Activated CD8-positive, alpha-beta T cell treated with anti-CD3 and anti-CD28 coated beads for 36 hours (primary cell): ENCODE results near the gene STXBP2. TPM values are rescaled to one million over a fixed set of nuclear protein-coding genes. Genes with fewer than 3 reads are reported as not detected.
A peak's percentile ranks its signal among the peaks of the same experiment; 100 is the strongest.

Source experiments
- ATAC-seq: fragments of 200-7000 bp; cut with Tn5 transposase; one replicate; pipeline ENCODE4 v1.10.0; 2021; ENCODE audit warnings: mild to moderate bottlenecking, moderate library complexity
- CTCF ChIA-PET: fragments of 350-600 bp; sonication (Branson Sonifier 250); formaldehyde crosslinking; loops from one replicate; lab custom pipeline; 2021; ENCODE audit warnings: antibody characterized with exemption; lab: Charles Lee
- POLR2A ChIA-PET: fragments of 350-600 bp; sonication (Branson Sonifier 250); formaldehyde crosslinking; loops from one replicate; lab custom pipeline; 2021; ENCODE audit warnings: antibody characterized with exemption; lab: Charles Lee
- DNase-seq: peaks from one replicate; pipeline ENCODE4 v3.0.0-alpha.2; 2020
- H3K27ac Mint-ChIP-seq: one replicate; pipeline ENCODE4 v1.8.0; 2021; ENCODE audit warnings: mild to moderate bottlenecking, mixed read lengths
- H3K27me3 Mint-ChIP-seq: one replicate; pipeline ENCODE4 v1.8.0; 2021; ENCODE audit warnings: mixed read lengths
- H3K36me3 Mint-ChIP-seq: one replicate; pipeline ENCODE4 v1.8.0; 2021; ENCODE audit warnings: low read depth, mixed read lengths
- H3K4me1 Mint-ChIP-seq: one replicate; pipeline ENCODE4 v1.8.0; 2021; ENCODE audit warnings: low read depth, mixed read lengths
- H3K4me3 Mint-ChIP-seq: one replicate; pipeline ENCODE4 v1.8.0; 2021; ENCODE audit warnings: mild to moderate bottlenecking, moderate library complexity, mixed read lengths
- H3K9me3 Mint-ChIP-seq: one replicate; pipeline ENCODE4 v1.8.0; 2021; ENCODE audit warnings: mixed read lengths
- intact Hi-C: fragments of 100-400 bp; cut with micrococcal nuclease; formaldehyde crosslinking; loops from one replicate; pipeline ENCODE4 v1.10.0; 2022
- total RNA-seq, 2 experiments: library from RNA; stranded (reverse); gene quantifications; one replicate each; pipeline ENCODE4 v1.2.3, GENCODE V29; 2021
- TF ChIP-seq, protein P1 (sequence below): fragments of 200-600 bp; IDR thresholded peaks from one replicate; pipeline ENCODE4 v1.8.0; 2022; ENCODE audit warnings: antibody characterized with exemption, mild to moderate bottlenecking

STXBP2 gene
- total RNA-seq, 2 experiments from 2014 or later: 96.4 to 99.2 TPM

DNA sequence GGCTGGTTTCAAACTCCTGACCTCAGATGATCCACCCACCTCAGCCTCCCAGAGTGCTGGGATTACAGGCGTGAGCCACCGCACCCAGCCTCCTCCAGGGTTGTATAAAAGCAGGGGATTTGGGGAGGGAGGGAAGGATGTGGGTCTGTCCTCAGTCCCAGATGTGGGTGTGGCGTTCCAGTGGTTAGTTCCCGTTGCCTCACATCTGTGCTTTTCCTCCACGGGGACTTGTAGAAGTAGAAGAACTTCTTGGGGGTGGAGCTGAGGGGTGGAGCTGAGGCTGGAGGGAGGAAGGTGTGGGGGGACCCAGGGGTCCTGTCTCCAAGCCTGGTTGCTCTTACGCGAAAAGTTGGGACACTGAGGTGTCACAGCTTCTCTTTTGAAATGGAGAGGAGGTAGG, 39.5 kb downstream of the STXBP2 start:
- no peaks in the 10 kb centered on the region for H3K9me3 Mint-ChIP-seq
- H3K27me3 Mint-ChIP-seq: peaks cover 38% of the 10 kb centered on the region
- no peak for DNase-seq
- ATAC-seq: no peak
- intact Hi-C loops: no loop called here
- no peaks in the 10 kb centered on the region for H3K36me3 Mint-ChIP-seq
- TF ChIP-seq, protein P1, sequence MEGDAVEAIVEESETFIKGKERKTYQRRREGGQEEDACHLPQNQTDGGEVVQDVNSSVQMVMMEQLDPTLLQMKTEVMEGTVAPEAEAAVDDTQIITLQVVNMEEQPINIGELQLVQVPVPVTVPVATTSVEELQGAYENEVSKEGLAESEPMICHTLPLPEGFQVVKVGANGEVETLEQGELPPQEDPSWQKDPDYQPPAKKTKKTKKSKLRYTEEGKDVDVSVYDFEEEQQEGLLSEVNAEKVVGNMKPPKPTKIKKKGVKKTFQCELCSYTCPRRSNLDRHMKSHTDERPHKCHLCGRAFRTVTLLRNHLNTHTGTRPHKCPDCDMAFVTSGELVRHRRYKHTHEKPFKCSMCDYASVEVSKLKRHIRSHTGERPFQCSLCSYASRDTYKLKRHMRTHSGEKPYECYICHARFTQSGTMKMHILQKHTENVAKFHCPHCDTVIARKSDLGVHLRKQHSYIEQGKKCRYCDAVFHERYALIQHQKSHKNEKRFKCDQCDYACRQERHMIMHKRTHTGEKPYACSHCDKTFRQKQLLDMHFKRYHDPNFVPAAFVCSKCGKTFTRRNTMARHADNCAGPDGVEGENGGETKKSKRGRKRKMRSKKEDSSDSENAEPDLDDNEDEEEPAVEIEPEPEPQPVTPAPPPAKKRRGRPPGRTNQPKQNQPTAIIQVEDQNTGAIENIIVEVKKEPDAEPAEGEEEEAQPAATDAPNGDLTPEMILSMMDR: no peak
- peaks cover 43% of the 10 kb centered on the region for H3K4me1 Mint-ChIP-seq
- POLR2A ChIA-PET: no interaction called here
- no peak overlapping the region for H3K27ac Mint-ChIP-seq
- CTCF ChIA-PET: interaction anchor here (0.8 to 1.5 kb wide), 2 partner anchors 123 to 309 kb away, joined by 3 read pairs; no protein-coding TSS in a partner anchor
- H3K4me3 Mint-ChIP-seq: no peak overlapping the region

DNA sequence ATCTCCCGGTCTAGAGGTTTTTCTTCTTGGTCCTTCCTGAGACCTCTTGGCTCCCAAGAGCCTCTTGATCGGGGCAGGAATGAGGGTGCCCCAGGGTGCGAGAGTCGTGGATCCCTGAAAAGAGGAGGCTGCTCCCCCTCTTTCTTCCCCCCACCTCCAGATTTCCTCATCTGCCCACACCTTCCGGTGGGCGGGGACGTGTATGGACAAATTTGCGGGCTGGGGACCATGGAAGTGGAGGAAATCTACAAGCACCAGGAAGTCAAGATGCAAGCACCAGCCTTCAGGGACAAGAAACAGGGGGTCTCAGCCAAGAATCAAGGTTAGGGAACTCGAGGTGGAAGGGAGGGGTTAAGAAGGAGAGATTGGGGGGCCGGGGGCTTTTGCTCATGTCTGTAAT, 39.9 kb downstream of the STXBP2 start, which contains the start of gene MCEMP1:
TSS of gene MCEMP1 (plus strand) at position 237 of the 400 bp plus-strand sequence. CDS start at position 268, 31 bp downstream.
- no peak within 1 kb of the TSS for H3K4me3 Mint-ChIP-seq
- no peak within 1 kb of the TSS for H3K27ac Mint-ChIP-seq
- H3K9me3 Mint-ChIP-seq: no peaks in the 10 kb centered on the region
- no peak for ATAC-seq
- peaks cover 2% of the 10 kb centered on the region for H3K36me3 Mint-ChIP-seq
- intact Hi-C loops: no loop called here
- peaks cover 47% of the 10 kb centered on the region for H3K4me1 Mint-ChIP-seq
- H3K27me3 Mint-ChIP-seq: peaks cover 34% of the 10 kb centered on the region
- ChIA-PET CTCF (interaction anchor here (0.8 to 1.5 kb wide), 3 partner anchors 109 to 310 kb away, joined by 3 to 4 read pairs (median 3); no protein-coding TSS in a partner anchor), POLR2A (no interaction called here)
- DNase-seq: no peak
- TF ChIP-seq, protein P1: no peak

DNA sequence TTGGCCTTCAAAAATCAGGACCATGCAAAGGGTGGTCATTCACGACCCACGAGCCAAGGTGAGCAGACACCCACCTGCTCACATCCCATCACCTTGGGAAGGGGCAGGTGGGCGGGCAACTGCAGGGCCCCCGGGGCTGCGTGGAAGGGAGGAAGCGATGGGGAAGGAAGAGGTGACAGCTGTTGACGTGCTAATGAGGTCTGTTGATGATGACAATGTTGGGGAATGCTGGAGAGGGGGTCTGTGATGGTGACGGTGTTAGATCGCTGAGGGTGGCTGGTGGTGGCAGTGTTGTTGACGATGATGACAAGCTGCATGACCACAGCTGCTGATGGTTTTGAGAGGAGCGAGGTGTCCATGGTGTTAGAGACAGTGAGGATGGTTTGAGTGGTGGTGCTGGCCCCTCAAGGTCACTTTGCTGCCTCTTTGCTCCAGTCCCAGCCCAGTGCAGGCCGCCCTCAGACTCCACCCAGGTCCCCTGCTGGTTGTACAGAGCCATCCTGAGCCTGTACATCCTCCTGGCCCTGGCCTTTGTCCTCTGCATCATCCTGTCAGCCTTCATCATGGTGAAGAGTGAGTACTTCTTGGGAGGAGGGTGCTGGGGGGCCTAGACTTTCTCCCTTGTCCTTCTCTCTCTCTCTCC, 40.9 kb downstream of the STXBP2 start:
- DNase-seq (no peak), ATAC-seq (no peak)
- no peak overlapping the region for H3K4me3 Mint-ChIP-seq
- no peak overlapping the region for H3K27ac Mint-ChIP-seq
- intact Hi-C loops: no loop called here
- no peaks in the 10 kb centered on the region for H3K9me3 Mint-ChIP-seq
- H3K4me1 Mint-ChIP-seq: peaks cover 52% of the 10 kb centered on the region
- peaks cover 9% of the 10 kb centered on the region for H3K36me3 Mint-ChIP-seq
- CTCF ChIA-PET: interaction anchor here (1.1 to 1.5 kb wide), 4 partner anchors 21 to 122 kb away, joined by 3 to 5 read pairs (median 4); no protein-coding TSS in a partner anchor
- peaks cover 33% of the 10 kb centered on the region for H3K27me3 Mint-ChIP-seq
- TF ChIP-seq, protein P1: no peak
- POLR2A ChIA-PET: interaction anchor here (0.7 to 1.2 kb wide), 4 partner anchors 9 to 122 kb away, joined by 3 to 4 read pairs (median 3); partner anchors contain the start of gene RETN

DNA sequence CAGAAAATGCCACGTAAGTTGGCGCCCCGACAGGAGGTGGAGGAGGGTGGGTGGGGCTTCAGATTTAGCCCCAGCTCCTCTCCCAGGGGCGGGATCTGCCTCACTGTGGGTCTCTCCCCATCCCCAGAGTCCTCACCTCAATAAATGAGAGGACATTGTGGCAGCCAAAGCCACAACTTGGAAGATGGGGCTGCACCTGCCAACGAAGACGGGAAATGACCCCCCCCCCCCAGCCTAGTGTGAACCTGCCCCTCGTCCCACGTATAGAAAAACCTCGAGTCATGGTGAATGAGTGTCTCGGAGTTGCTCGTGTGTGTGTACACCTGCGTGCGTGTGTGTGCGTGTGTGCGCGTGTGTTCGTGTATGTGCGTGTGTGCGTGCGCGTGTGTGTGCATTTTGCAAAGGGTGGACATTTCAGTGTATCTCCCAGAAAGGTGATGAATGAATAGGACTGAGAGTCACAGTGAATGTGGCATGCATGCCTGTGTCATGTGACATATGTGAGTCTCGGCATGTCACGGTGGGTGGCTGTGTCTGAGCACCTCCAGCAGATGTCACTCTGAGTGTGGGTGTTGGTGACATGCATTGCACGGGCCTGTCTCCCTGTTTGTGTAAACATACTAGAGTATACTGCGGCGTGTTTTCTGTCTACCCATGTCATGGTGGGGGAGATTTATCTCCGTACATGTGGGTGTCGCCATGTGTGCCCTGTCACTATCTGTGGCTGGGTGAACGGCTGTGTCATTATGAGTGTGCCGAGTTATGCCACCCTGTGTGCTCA, 42.3 kb downstream of the STXBP2 start:
- intact Hi-C loops: no loop called here
- Mint-ChIP-seq H3K4me3 (peak overlapping the region; percentile 49), H3K27me3 (peaks cover 31% of the 10 kb centered on the region), H3K27ac (peak overlapping the region; percentile 75), H3K9me3 (no peaks in the 10 kb centered on the region), H3K4me1 (peaks cover 53% of the 10 kb centered on the region), H3K36me3 (peaks cover 15% of the 10 kb centered on the region)
- POLR2A ChIA-PET: interaction anchor here (0.9 to 1.2 kb wide), 2 partner anchors 118 to 120 kb away, joined by 3 to 4 read pairs; no protein-coding TSS in a partner anchor
- CTCF ChIA-PET: interaction anchor here (0.8 to 1.3 kb wide), 3 partner anchors 23 to 120 kb away, joined by 3 to 6 read pairs (median 5); no protein-coding TSS in a partner anchor
- DNase-seq (peak; percentile 84), ATAC-seq (peak; percentile 48)
- TF ChIP-seq, protein P1: peak; percentile 12
